HepG2 (cell line): ENCODE results near the gene GPC3. TPM values are rescaled to one million over a fixed set of nuclear protein-coding genes. Genes with fewer than 3 reads are reported as not detected.
A peak's percentile ranks its signal among the peaks of the same experiment; 100 is the strongest.

Source experiments
- ATAC-seq: fragments of 200-7000 bp; cut with Tn5 transposase; 3 replicates; pipeline ENCODE4 v1.9.1; 2020; ENCODE audit warnings: mild to moderate bottlenecking, moderate library complexity
- BruUV-seq: library from RNA; stranded (reverse); fragments of 400-500 nt; replicated peaks from 2 replicates; lab custom pipeline; 2021; lab: Mats Ljungman, UMichigan
- CTCF ChIA-PET: fragments of 300-600 bp; formaldehyde crosslinking; extraction: SDS; loops from one replicate; lab custom pipeline; 2021; ENCODE audit warnings: low total read pairs, inconsistent platforms, low intra/inter-chr PET ratio; lab: Yijun Ruan, JAX
- POLR2A ChIA-PET: fragments of 350-600 bp; sonication (Branson Sonifier 250); formaldehyde crosslinking; loops from one replicate; lab custom pipeline; 2020; ENCODE audit warnings: antibody characterized with exemption, inconsistent platforms; lab: Yijun Ruan, JAX
- DNase-seq: peaks from one replicate; pipeline ENCODE4 v3.0.0-alpha.2; 2015; ENCODE audit warnings: low spot score
- FAIRE-seq: peaks from 3 replicates; lab custom pipeline; 2011; peaks lifted over from hg19 to GRCh38; lab: Jason Lieb, UNC
- H2AFZ ChIP-seq: one replicate; pipeline ENCODE4 v1.6.1; 2011; ENCODE audit warnings: low read length, inconsistent platforms
- H3K27ac ChIP-seq: fragments of 300-600 bp; 3 replicates; pipeline ENCODE4 v1.8.0; 2011; ENCODE audit warnings: mixed run types, mild to moderate bottlenecking, mixed read lengths, low read length, inconsistent platforms; ENCODE audit not compliant: insufficient read depth; ENCODE audit errors: extremely low read length
- H3K27me3 ChIP-seq, 2 experiments: fragments of 200-600 bp in 1 of 2; 2 replicates in 1 of 2; 3 replicates in 1 of 2; pipeline versions ENCODE4 v1.6.0 to v1.8.0; 2011; ENCODE audit warnings: low read length in 2 of 2, mild to moderate bottlenecking in 2 of 2, moderate library complexity in 2 of 2, inconsistent platforms in 1 of 2; ENCODE audit not compliant: insufficient read depth in 2 of 2, control insufficient read depth in 1 of 2
- H3K36me3 ChIP-seq, 2 experiments: fragments of 200-600 bp in 1 of 2; replicated peaks in 1 of 2; 2 replicates in 1 of 2; 3 replicates in 1 of 2; pipeline versions ENCODE4 v1.5.1 to v1.8.0; 2011; ENCODE audit warnings: low read length in 2 of 2, inconsistent platforms in 1 of 2; ENCODE audit not compliant: insufficient read depth in 2 of 2, control insufficient read depth in 1 of 2
- H3K4me1 ChIP-seq: 2 replicates; pipeline ENCODE4 v1.5.1; 2012; ENCODE audit warnings: low read length, inconsistent platforms; ENCODE audit not compliant: insufficient read depth
- H3K4me2 ChIP-seq: 2 replicates; pipeline ENCODE4 v1.6.0; 2011; ENCODE audit warnings: low read depth, low read length, inconsistent platforms
- H3K4me3 ChIP-seq, 3 experiments: fragments of 200-600 bp in 1 of 3; sonication (generic), shearing (Covaris generic) in 1 of 3; replicated peaks in 1 of 3; 2 replicates each; pipeline ENCODE4 v1.5.1; 2011 to 2016; ENCODE audit warnings: low read length in 3 of 3, inconsistent platforms in 2 of 3, low read depth in 2 of 3, mild to moderate bottlenecking in 2 of 3, control low read depth in 1 of 3, mixed read lengths in 1 of 3; ENCODE audit not compliant: insufficient read depth in 1 of 3
- H3K79me2 ChIP-seq: one replicate; pipeline ENCODE4 v1.6.1; 2011; ENCODE audit warnings: low read length, inconsistent platforms; ENCODE audit not compliant: insufficient read depth
- H3K9ac ChIP-seq: 2 replicates; pipeline ENCODE4 v1.6.0; 2011; ENCODE audit warnings: mild to moderate bottlenecking, low read depth, low read length, inconsistent platforms; ENCODE audit not compliant: insufficient read depth
- H3K9me3 ChIP-seq: 2 replicates; pipeline ENCODE4 v1.5.1; 2012; ENCODE audit warnings: mild to moderate bottlenecking, low read length
- H4K20me1 ChIP-seq: 2 replicates; pipeline ENCODE4 v1.6.0; 2011; ENCODE audit warnings: inconsistent platforms, mild to moderate bottlenecking, low read length, moderate library complexity; ENCODE audit not compliant: insufficient read depth
- DMAP1 ChIP-seq: IDR thresholded peaks from 2 replicates; pipeline ENCODE4 v1.6.1; 2016
- FOXP1 ChIP-seq, 2 experiments: fragments of 450-650 bp in 1 of 2; IDR thresholded peaks; 2 replicates each; pipeline ENCODE4 v1.6.1; 2017 to 2018; ENCODE audit warnings: antibody characterized with exemption in 1 of 2
- GATAD2A ChIP-seq: IDR thresholded peaks from 2 replicates; pipeline ENCODE4 v1.6.1; 2016
- MED1 ChIP-seq: sonication (generic); formaldehyde crosslinking; IDR thresholded peaks from 2 replicates; pipeline ENCODE4 v1.4.0; 2020; ENCODE audit warnings: missing genetic modification reagents
- POLR2AphosphoS5 ChIP-seq: IDR thresholded peaks from 2 replicates; pipeline ENCODE4 v1.6.1; 2012; ENCODE audit warnings: low read depth, low read length
- RBM22 ChIP-seq: fragments of 200-400 bp; formaldehyde crosslinking; optimal IDR thresholded peaks from 2 replicates; pipeline ENCODE3; 2017; ENCODE audit warnings: mild to moderate bottlenecking, low read length, moderate library complexity
- ZSCAN9 ChIP-seq: IDR thresholded peaks from 2 replicates; pipeline ENCODE4 v1.6.1; 2016; ENCODE audit warnings: borderline replicate concordance
- WGBS: methylation state at CpG from one replicate; pipeline ENCODE4 v1.1.6; 2017; ENCODE audit warnings: low lambda C conversion rate; 5-methylcytosine and 5-hydroxymethylcytosine counted together
- in situ Hi-C: cut with HindIII; loops from 2 replicates; pipeline ENCODE4 v1.10.0; 2017; ENCODE audit warnings: low pct_unique_long_range_greater_than_20kb; ENCODE audit not compliant: extremely low pct_ligation_motif_present
- intact Hi-C: fragments of 100-400 bp; cut with micrococcal nuclease; formaldehyde crosslinking; loops from one replicate; pipeline ENCODE4 v1.10.0; 2022; ENCODE audit not compliant: unreplicated experiment
- polyA plus RNA-seq, 8 experiments: library from polyadenylated mRNA; depleted of rRNA in 3 of 8; stranded (reverse) in 7 of 8; unstranded in 1 of 8; fragments of >200 nt; fragmentation: Illumina TruSeq in 4 of 8; extraction: Trizol in 4 of 8; gene quantifications; 2 replicates each; pipeline versions ENCODE4 v1.2.1 to v1.2.3, GENCODE V29; 2011 to 2016; ENCODE audit warnings: low read depth in 4 of 8, missing spikeins in 1 of 8, mixed read lengths in 1 of 8; ENCODE audit not compliant: insufficient read depth in 1 of 8
- total RNA-seq, 5 experiments: library from RNA; depleted of rRNA; stranded (reverse); fragments of >200 nt; fragmentation: Illumina TruSeq; extraction: Trizol; gene quantifications; 2 replicates each; pipeline ENCODE4 v1.2.3, GENCODE V29; 2016; ENCODE audit warnings: low read depth in 1 of 5
- TF ChIP-seq, protein P1 (sequence below): sonication (generic); formaldehyde crosslinking; IDR thresholded peaks from 2 replicates; pipeline ENCODE4 v1.4.0; 2020; ENCODE audit warnings: missing genetic modification reagents

GPC3 gene
- total and polyA plus RNA-seq, 2 of the 13 experiments (the other 11 are each of a cell fraction or from before 2014, with no cell fraction given): 1,799 to 3,263 TPM

DNA sequence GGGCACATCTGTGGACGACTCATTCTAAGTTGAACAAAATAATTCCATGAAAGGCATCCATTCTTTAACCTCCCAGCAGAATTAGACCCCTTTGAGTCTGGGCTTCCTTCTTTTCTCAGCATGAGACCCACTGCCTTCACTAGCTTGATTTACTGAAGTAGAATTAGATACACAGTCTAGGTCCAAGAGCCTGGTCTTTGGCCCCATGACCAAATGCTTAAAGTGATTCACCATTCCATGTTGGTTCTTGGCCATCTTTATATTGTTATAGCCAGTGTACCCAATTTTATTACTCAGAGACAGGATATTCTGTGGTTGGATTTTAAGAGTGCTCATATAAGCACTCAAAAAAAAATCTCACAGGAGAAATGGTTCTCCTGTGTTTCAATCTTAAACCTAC lies 414.8 kb downstream of the GPC3 start (continued):
- TF ChIP-seq, protein P1, sequence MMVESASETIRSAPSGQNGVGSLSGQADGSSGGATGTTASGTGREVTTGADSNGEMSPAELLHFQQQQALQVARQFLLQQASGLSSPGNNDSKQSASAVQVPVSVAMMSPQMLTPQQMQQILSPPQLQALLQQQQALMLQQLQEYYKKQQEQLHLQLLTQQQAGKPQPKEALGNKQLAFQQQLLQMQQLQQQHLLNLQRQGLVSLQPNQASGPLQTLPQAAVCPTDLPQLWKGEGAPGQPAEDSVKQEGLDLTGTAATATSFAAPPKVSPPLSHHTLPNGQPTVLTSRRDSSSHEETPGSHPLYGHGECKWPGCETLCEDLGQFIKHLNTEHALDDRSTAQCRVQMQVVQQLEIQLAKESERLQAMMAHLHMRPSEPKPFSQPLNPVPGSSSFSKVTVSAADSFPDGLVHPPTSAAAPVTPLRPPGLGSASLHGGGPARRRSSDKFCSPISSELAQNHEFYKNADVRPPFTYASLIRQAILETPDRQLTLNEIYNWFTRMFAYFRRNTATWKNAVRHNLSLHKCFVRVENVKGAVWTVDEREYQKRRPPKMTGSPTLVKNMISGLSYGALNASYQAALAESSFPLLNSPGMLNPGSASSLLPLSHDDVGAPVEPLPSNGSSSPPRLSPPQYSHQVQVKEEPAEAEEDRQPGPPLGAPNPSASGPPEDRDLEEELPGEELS (CRISPR knock-in tag): no peak
- no peak for TF ChIP-seq ZSCAN9 (CRISPR knock-in tag)
- no peak for TF ChIP-seq GATAD2A (CRISPR knock-in tag)

- no TSS peak for BruUV-seq
These were observed 416.2 kb downstream of the GPC3 start for GRCh38 chrX:133569217-133569616.

GRCh38 chrX:133568109-133568508 lies 417.3 kb downstream of the GPC3 start:
- no peak overlapping the region for H3K4me2 ChIP-seq
- intact Hi-C loops: no loop called here
- no peaks in the 10 kb centered on the region for H3K4me1 ChIP-seq
- DNase-seq (no peak), FAIRE-seq (peak; percentile 15), ATAC-seq (no peak)
- WGBS: no CpG with 5 or more reads among the region's 1 CpG
- in situ Hi-C loops: no loop called here
- no peak for TF ChIP-seq FOXP1 (IDR thresholded peaks at IDR 0.05)
- no peak for TF ChIP-seq FOXP1 (CRISPR knock-in tag; IDR thresholded peaks at IDR 0.05)
- TF ChIP-seq RBM22: peak; percentile 91
- peak; percentile 24; the same call in 1 of the 2 replicates for TF ChIP-seq POLR2AphosphoS5
- ChIA-PET CTCF (no interaction called here), POLR2A (no interaction called here)
- H3K9ac ChIP-seq: no peak overlapping the region
- peaks cover 38% of the 10 kb centered on the region for H4K20me1 ChIP-seq
- H3K27me3 ChIP-seq: no peaks in the 10 kb centered on the region
- no peak overlapping the region for H3K4me3 ChIP-seq
- H2AFZ ChIP-seq: no peak overlapping the region
- peaks cover 10 to 29% of the 10 kb centered on the region in 2 experiments for H3K36me3 ChIP-seq
- no peaks in the 10 kb centered on the region for H3K9me3 ChIP-seq
- no peak overlapping the region for H3K27ac ChIP-seq
- peaks cover 2% of the 10 kb centered on the region for H3K79me2 ChIP-seq
- BruUV-seq: no TSS peak

More at GRCh38 chrX:133569217-133569616, 416.2 kb downstream of the GPC3 start:
- intact Hi-C loops: no loop called here
- no peak overlapping the region for H2AFZ ChIP-seq
- H3K4me3 ChIP-seq: no peak overlapping the region
- POLR2A ChIA-PET: no interaction called here
- no peak overlapping the region for H3K4me2 ChIP-seq
- no peaks in the 10 kb centered on the region for H3K4me1 ChIP-seq
- H3K36me3 ChIP-seq: peaks cover 8 to 26% of the 10 kb centered on the region in 2 experiments
- H3K9me3 ChIP-seq: no peaks in the 10 kb centered on the region
- DNase-seq (no peak), FAIRE-seq (no peak), ATAC-seq (no peak)
- in situ Hi-C loops: no loop called here
- H4K20me1 ChIP-seq: peaks cover 40% of the 10 kb centered on the region
- no peak overlapping the region for H3K27ac ChIP-seq
- CTCF ChIA-PET: no interaction called here
- TF ChIP-seq MED1 (no peak), DMAP1 (CRISPR knock-in tag) (no peak), RBM22 (peak; percentile 91)
- TF ChIP-seq, all 625 proteins: peak for 1
- Histone ChIP-seq H3K9ac (no peak overlapping the region), H3K27me3 (no peaks in the 10 kb centered on the region), H3K79me2 (no peaks in the 10 kb centered on the region)
